Stimulated activated CD4-positive, alpha-beta T cell treated with anti-CD3 and anti-CD28 coated beads, Interleukin-12 subunit alpha, Interleukin-12 subunit beta, amount 100 ng/mL, for 24 hours (primary cell): ENCODE results near the gene CD58.

Source experiments
- DNase-seq, 2 experiments: peaks; one replicate each; pipeline ENCODE4 v3.0.0-alpha.2; 2020; ENCODE audit warnings: low read depth in 2 of 2

The CD58 gene

DNA sequence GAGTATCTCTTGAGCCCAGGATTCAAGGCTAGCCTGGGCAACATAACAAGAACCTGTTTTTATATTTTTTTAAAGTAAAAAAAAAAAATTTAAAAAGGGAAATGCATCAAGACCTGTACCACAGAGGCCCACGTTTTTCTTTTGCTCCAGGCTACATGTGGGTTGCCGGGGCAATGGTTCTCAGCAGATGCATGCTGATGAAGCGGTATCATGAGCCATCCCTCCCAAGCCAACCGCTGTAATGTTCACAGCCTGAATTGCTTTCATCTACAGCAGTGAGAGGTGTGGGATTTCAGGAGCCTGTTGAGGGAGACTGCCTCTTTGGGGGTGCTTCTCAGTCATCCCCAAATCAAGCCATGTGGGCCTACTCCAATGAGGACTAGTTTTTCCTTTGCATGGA, 60.5 kb downstream of the CD58 start:
- DNase-seq, result no peak

DNA sequence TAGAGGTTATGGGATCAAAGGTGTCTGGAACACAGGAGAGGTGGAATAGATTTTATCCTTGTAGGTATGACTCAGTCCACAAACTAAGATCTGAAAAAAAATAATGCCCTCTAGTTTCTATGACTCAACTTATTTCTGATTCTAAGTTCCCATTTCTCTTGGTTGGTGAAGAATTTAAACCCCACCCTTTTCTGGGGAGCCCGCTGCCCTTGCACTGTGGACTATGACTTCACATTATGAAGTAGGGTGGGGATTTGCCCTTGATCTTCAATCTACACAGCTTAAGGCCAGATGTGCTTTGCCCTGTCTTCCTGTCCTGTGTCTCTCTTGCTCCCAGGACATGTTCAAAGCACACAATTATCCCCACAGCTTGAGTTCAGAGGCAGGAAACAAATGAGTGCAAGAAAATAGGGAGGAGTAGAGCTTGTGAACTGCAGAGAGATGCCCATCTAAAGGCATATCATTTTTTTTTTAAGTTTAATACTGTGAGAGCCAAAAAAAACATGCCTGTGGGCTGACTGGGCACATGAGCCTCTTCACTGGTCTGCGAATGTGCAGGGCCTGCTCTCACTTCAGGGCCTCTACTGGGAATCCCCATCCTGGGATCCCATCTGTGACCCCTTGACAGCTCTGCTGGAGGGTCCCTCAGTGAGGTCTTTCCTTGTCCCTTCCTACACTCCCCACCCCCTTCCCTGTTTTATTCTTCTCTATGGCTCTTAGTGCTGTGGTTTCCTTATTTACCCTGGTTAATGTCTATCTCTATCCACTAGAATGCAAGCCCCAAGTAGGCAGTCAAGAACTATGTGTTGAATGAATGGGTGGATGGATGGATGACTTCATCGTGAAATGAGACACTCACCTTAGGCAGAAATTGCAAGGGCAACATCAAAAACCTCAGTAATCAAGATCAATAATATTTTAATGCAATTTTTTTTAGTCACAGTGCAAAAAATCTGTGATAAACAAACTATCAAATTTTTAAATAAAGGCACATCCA, 61.5 kb downstream of the CD58 start:
- peak in 1 of 2 experiments; percentile 29 for DNase-seq

- DNase-seq, result no peak
Measured at GRCh38 chr1:116508085-116508983, 62.5 kb downstream of the CD58 start.

DNA sequence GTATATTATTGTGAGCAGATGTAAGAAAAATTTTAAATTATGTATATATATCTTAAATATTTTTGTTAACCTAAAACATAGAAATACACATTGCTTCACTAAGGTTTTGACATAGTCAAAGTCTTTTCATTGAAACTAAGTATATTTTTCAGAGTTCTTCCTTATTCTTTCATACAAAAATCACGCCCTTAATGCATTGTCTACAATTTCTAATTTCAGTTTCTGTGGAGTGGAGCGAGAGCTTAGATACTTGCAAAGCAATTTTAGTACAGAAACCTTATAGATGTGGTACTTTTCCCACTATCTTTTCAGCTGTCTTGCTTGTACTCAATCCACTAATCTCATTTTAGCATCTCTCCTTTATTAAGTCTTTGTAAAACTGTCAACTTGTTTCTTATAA, 63.2 kb downstream of the CD58 start:
- DNase-seq, result no peak

DNA sequence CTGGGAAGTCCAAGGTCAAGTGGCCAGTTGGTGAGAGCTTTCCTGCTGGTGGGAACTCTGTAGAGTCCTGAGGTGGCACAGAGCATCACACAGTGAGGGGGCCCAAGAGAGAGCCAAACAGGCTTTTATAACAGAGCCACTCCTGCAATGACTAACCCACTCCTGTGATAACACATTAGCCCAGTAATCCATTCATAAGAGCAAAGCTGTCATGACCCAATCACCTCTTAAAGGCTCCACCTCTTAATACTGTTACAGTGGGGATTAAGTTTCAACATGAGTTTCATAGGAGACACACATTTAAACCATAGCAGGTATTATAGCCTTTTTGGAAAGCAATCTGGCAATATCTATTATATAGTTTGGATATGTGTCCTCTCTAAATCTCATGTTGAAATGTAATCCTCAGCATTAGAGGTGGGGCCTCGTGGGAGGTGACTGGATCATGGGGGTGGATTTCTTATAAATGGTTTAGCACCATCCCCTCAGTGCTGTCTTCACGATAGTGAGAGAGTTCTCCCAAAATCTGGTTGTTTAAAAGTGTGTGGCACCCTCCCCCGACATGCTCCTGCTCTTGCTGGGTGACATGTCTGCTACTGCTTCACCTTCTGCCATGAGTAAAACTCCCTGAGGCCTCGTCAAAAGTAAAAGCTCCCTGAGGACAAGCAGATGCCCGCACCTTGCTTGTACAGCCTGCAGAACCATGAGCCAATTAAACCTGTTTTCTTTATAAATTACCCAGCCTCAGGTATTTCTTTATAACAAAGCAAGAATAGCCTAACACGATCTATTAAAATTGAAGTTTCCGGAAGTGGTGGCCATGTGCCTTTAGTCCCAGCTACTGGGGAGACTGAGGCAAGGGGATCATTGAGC, 64.5 kb downstream of the CD58 start:
- no peak for DNase-seq

DNA sequence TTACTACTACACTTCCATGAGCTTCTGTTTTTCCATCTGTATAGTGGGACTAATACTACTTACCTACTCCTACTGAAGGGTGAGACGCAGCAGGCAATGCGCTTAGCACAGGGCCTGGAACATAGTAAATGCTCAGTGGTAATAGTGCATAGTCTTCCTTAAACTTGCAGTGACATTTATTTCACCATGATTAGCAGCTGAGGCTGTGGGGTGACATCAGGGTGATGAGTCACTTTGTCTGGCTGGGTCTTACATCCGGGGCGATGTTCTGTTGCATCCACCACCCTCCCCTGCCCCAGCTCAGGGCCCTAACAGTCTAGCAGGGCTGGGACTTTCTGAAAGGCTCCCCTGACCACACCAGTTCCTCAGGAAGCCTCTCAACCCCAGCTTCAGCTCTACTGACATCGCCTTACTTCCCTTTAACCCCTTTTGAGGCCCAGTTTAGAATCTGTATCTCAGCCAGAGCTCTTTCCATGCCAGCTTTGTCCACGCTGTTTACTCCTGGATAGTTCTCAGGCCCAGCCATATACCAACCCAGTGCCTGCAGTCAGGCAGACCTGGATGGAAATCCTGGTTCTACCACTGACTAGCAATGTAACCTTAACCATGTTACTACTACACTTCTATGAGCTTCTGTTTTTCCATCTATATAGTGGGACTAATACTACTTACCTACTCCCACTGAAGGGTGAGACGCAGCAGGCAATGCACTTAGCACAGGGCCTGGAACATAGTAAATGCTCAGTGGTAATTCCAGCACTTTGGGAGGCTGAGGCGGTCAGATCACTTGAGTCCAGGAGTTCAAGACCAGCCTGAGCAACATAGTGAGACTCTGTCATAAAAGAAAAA, 66.3 kb downstream of the CD58 start:
- peak; percentile 54 to 67 for DNase-seq

GRCh38 chr1:116503546-116504307, 67.1 kb downstream of the CD58 start:
- DNase-seq, result no peak

DNA sequence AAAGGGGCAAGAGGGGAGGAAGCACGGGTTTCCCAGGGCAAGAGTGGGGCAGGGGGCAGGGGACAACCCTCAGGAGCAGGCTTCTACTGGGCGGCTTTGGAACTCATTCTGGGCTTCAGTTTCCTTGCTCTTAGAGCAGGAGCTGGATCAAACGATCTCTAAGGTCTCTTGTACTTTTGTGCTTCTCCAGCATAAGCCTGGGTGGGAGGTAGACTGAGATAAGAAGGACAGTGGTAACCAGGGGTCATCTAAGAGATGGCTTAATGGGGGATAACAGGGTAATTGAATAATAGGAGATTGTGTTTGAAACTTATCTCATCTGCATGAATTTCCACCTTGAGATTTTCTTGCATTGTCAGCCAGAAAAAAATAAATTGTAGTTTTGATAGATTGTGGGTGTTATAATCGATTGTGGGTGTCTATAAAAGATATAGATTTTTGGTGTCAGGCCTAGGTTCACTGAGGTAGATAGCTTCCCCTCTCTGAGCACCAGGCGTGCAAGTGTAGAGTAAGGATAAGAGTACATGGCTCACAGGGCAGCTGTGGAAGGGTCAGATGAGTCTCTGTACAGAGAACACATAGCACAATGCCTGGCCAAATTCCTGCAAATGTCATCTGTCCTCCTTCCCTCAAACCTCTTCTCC, 68.0 kb downstream of the CD58 start:
- DNase-seq, result no peak

DNA sequence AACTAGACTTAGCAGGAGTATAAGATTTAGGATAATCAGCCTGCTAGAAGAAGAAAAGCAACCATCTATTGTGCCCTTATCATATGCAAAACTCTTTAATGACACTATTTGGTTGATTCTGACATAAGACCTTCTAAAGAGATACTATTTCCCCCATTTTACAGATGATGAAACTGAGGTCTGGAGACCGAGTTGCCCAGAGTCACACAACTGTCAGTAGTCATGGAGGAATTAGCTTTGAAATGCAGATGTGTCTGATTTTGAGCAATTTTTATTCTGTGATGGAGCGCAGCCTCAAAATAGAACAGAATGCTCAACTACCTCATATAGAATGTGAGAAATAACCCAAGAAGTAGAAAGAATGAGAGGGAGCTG, 69.0 kb downstream of the CD58 start:
- no peak for DNase-seq

- no peak for DNase-seq
Measured at GRCh38 chr1:116501125-116501869, 69.5 kb downstream of the CD58 start.

- peak in 1 of 2 experiments; percentile 31 for DNase-seq
Measured at GRCh38 chr1:116498789-116499628, 71.8 kb downstream of the CD58 start.

GRCh38 chr1:116497656-116498055, 73.2 kb downstream of the CD58 start:
- DNase-seq, result no peak

GRCh38 chr1:116496898-116497297, 73.9 kb downstream of the CD58 start:
- DNase-seq, result no peak

DNA sequence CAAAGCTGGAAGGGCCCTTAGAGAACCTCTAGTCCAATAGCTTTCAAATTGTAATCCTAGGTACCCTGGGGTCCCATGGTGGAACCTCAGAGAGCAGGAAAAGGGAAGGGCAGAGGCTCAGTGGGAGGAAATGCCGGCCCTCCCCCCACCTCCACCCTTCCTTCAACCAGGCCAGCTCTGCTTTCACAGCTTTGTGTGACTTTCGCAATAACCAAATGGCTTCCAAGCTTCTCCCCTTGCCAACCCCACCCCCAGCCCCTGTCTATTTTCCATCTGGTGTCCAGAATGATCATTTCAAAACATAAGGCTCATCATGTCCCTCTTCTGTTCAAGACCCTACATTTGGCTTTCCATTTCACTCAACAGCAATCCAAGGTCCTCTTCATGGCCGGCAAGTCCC, 74.4 kb downstream of the CD58 start:
- no peak for DNase-seq

DNA sequence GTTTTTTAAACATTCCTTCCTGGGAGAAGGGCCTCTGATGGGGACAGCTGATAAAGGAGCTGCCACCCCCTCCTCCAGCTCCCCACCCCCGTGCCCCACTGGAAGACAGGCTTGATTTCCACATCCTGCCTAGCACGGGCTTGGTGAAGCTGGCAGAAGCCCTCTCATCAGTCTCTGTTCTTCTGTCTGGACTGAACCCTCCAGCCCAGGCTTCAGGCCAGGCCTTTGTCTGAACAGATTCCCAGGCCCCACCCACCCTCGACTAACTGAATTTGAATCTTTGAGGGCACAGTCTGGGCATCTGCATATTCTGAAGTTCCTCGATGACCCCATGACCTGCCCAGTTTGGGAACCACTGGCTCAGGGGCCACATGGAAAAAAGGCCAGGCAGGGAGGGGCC, 75.3 kb downstream of the CD58 start:
- DNase-seq, result no peak

DNA sequence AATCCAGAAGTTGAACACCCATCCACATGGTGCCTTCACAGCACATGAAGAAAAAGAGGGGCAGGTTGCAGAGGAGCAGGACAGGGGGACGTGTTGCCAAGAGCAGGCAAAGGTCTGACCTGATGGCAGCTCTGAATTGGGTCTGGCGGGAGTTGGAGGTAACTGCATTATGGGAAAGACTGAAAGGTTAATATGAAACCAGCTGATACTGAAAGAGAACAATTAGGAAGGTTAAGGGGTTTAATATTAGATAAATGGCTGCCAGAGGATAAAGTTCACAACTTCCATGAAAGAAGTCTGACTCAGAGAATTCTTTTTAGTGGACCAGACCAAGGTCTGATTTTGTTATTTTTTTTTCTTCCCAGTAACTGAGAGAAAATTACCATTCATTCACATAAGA, 76.1 kb downstream of the CD58 start:
- no peak for DNase-seq

DNA sequence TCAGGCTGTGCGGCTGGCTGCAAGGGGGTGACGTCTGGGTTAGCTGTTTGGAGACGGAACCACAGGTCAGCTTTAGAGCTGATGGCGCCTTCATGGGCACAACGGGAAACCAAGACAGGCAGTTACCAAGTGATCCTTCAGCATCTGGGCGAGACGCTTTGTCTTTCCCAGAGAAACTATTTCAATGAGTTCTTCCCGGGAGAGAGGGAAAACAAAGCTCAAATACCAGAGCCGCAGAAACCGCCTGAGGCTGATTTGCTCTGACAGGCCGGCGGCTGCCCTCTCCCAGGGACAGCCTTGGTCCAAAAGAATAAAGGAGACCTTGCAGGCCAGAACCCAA, 76.5 kb downstream of the CD58 start:
- DNase-seq, result no peak
